Measurements from ENCODE around the gene RCHY1. TPM values are rescaled to one million over a fixed set of nuclear protein-coding genes. Genes with fewer than 3 reads are reported as not detected.
A peak's percentile ranks its signal among the peaks of the same experiment; 100 is the strongest.
"Not testable (repeated sequence)": the region's sequence is repeated elsewhere in the genome, so short reads cannot be mapped to it uniquely, and the experiment has no call there.

RCHY1 gene
- total RNA-seq, 1 experiment from 2014 or later: 38.3 TPM

- intact Hi-C loops (cut with micrococcal nuclease): no loop called here
- CTCF ChIA-PET: interaction anchor here (1.6 kb wide), 1 partner anchor 10 kb away, joined by 6 read pairs; the partner anchor contains the start of gene ODAPH
- Mint-ChIP-seq H3K27ac (ENCODE audit: low read depth, unreplicated experiment) (no peak overlapping the region), H3K4me1 (ENCODE audit: insufficient read depth, unreplicated experiment) (peaks cover 6% of the 10 kb centered on the region), H3K9me3 (ENCODE audit: unreplicated experiment) (no peaks in the 10 kb centered on the region), H3K27me3 (ENCODE audit: insufficient read depth, unreplicated experiment) (no peaks in the 10 kb centered on the region), H3K4me3 (ENCODE audit: unreplicated experiment) (no peak overlapping the region), H3K36me3 (ENCODE audit: insufficient read depth, unreplicated experiment) (no peaks in the 10 kb centered on the region)
- no peak for DNase-seq (ENCODE audit: unreplicated experiment)
- no peak for TF ChIP-seq CTCF (IDR thresholded peaks at IDR 0.05; ENCODE audit: unreplicated experiment)
- POLR2A ChIA-PET: interaction anchor here (1.2 to 1.4 kb wide), 2 partner anchors 11 to 31 kb away, joined by 3 to 5 read pairs; partner anchors contain the start of genes ODAPH, RCHY1 and THAP6
- no TSS peak for BruUV-seq (replicated peaks)
Observed at GRCh38 chr4:75545526-75545925, 31.3 kb upstream of the RCHY1 start.

GRCh38 chr4:75544870-75545269 lies 30.7 kb upstream of the RCHY1 start:
- BruUV-seq (replicated peaks): no TSS peak

GRCh38 chr4:75544220-75544619 lies 30.0 kb upstream of the RCHY1 start:
- H3K4me3 Mint-ChIP-seq (ENCODE audit: unreplicated experiment); H3K27me3 Mint-ChIP-seq (ENCODE audit: insufficient read depth, unreplicated experiment); BruUV-seq (replicated peaks); H3K27ac Mint-ChIP-seq (ENCODE audit: low read depth, unreplicated experiment); H3K9me3 Mint-ChIP-seq (ENCODE audit: unreplicated experiment); H3K36me3 Mint-ChIP-seq (ENCODE audit: insufficient read depth, unreplicated experiment); intact Hi-C loops (cut with micrococcal nuclease); H3K4me1 Mint-ChIP-seq (ENCODE audit: insufficient read depth, unreplicated experiment); CTCF ChIA-PET: not testable (repeated sequence)
- POLR2A ChIA-PET: interaction anchor here (0.6 to 1.0 kb wide), 2 partner anchors 30 to 684 kb away, joined by 3 to 4 read pairs; partner anchors contain the start of genes RCHY1 and THAP6
- peak; percentile 23 for DNase-seq (ENCODE audit: unreplicated experiment)

More at GRCh38 chr4:75544870-75545269, 30.7 kb upstream of the RCHY1 start:
- POLR2A ChIA-PET: interaction anchor here (1.2 to 1.4 kb wide), 2 partner anchors 11 to 30 kb away, joined by 3 to 5 read pairs; partner anchors contain the start of genes ODAPH, RCHY1 and THAP6
- Mint-ChIP-seq H3K27me3 (ENCODE audit: insufficient read depth, unreplicated experiment) (no peaks in the 10 kb centered on the region), H3K27ac (ENCODE audit: low read depth, unreplicated experiment) (no peak overlapping the region), H3K36me3 (ENCODE audit: insufficient read depth, unreplicated experiment) (no peaks in the 10 kb centered on the region), H3K9me3 (ENCODE audit: unreplicated experiment) (no peaks in the 10 kb centered on the region), H3K4me3 (ENCODE audit: unreplicated experiment) (no peak overlapping the region), H3K4me1 (ENCODE audit: insufficient read depth, unreplicated experiment) (peaks cover 6% of the 10 kb centered on the region)
- TF ChIP-seq CTCF (IDR thresholded peaks at IDR 0.05; ENCODE audit: unreplicated experiment): no peak
- CTCF ChIA-PET: no interaction called here
- intact Hi-C loops (cut with micrococcal nuclease): no loop called here
- DNase-seq (ENCODE audit: unreplicated experiment): no peak

GRCh38 chr4:75542824-75543223 lies 28.6 kb upstream of the RCHY1 start:
- BruUV-seq (replicated peaks): no TSS peak
- H3K27me3 Mint-ChIP-seq (ENCODE audit: insufficient read depth, unreplicated experiment): no peaks in the 10 kb centered on the region
- H3K36me3 Mint-ChIP-seq (ENCODE audit: insufficient read depth, unreplicated experiment): no peaks in the 10 kb centered on the region
- TF ChIP-seq CTCF (IDR thresholded peaks at IDR 0.05; ENCODE audit: unreplicated experiment): no peak
- H3K27ac Mint-ChIP-seq (ENCODE audit: low read depth, unreplicated experiment): no peak overlapping the region
- intact Hi-C loops (cut with micrococcal nuclease): no loop called here
- H3K9me3 Mint-ChIP-seq (ENCODE audit: unreplicated experiment): peaks cover 8% of the 10 kb centered on the region
- no peak overlapping the region for H3K4me3 Mint-ChIP-seq (ENCODE audit: unreplicated experiment)
- DNase-seq (ENCODE audit: unreplicated experiment): peak; percentile 27
- H3K4me1 Mint-ChIP-seq (ENCODE audit: insufficient read depth, unreplicated experiment): peaks cover 6% of the 10 kb centered on the region
- ChIA-PET CTCF (no interaction called here), POLR2A (interaction anchor here (0.7 to 1.5 kb wide), 5 partner anchors 8 to 30 kb away, joined by 3 to 4 read pairs (median 3); partner anchors contain the start of genes ODAPH, RCHY1 and THAP6)

GRCh38 chr4:75537308-75537707 lies 23.1 kb upstream of the RCHY1 start:
- H3K27me3 Mint-ChIP-seq (ENCODE audit: insufficient read depth, unreplicated experiment); BruUV-seq (replicated peaks); CTCF ChIA-PET; intact Hi-C loops (cut with micrococcal nuclease); H3K4me3 Mint-ChIP-seq (ENCODE audit: unreplicated experiment); H3K27ac Mint-ChIP-seq (ENCODE audit: low read depth, unreplicated experiment); H3K4me1 Mint-ChIP-seq (ENCODE audit: insufficient read depth, unreplicated experiment); POLR2A ChIA-PET; DNase-seq (ENCODE audit: unreplicated experiment); H3K36me3 Mint-ChIP-seq (ENCODE audit: insufficient read depth, unreplicated experiment): not testable (repeated sequence)
- H3K9me3 Mint-ChIP-seq (ENCODE audit: unreplicated experiment): peaks cover 18% of the 10 kb centered on the region

- H3K4me1 Mint-ChIP-seq (ENCODE audit: insufficient read depth, unreplicated experiment); CTCF ChIA-PET; H3K27ac Mint-ChIP-seq (ENCODE audit: low read depth, unreplicated experiment); intact Hi-C loops (cut with micrococcal nuclease); H3K4me3 Mint-ChIP-seq (ENCODE audit: unreplicated experiment); H3K27me3 Mint-ChIP-seq (ENCODE audit: insufficient read depth, unreplicated experiment); BruUV-seq (replicated peaks); DNase-seq (ENCODE audit: unreplicated experiment): not testable (repeated sequence)
- Mint-ChIP-seq H3K9me3 (ENCODE audit: unreplicated experiment) (peaks cover 27% of the 10 kb centered on the region), H3K36me3 (ENCODE audit: insufficient read depth, unreplicated experiment) (peaks cover 29% of the 10 kb centered on the region)
- POLR2A ChIA-PET: interaction anchor here (0.9 kb wide), 1 partner anchor 9 kb away, joined by 3 read pairs; no protein-coding TSS in a partner anchor
Observed at GRCh38 chr4:75533926-75534325, 19.7 kb upstream of the RCHY1 start.

- H3K4me1 Mint-ChIP-seq (ENCODE audit: insufficient read depth, unreplicated experiment); H3K27me3 Mint-ChIP-seq (ENCODE audit: insufficient read depth, unreplicated experiment); H3K27ac Mint-ChIP-seq (ENCODE audit: low read depth, unreplicated experiment); H3K4me3 Mint-ChIP-seq (ENCODE audit: unreplicated experiment); CTCF ChIA-PET; BruUV-seq (replicated peaks); POLR2A ChIA-PET; intact Hi-C loops (cut with micrococcal nuclease); DNase-seq (ENCODE audit: unreplicated experiment): not testable (repeated sequence)
- Mint-ChIP-seq H3K9me3 (ENCODE audit: unreplicated experiment) (peaks cover 24% of the 10 kb centered on the region), H3K36me3 (ENCODE audit: insufficient read depth, unreplicated experiment) (peaks cover 34% of the 10 kb centered on the region)
Observed at GRCh38 chr4:75533339-75533887, 19.2 kb upstream of the RCHY1 start.
